Measurements from ENCODE around the gene CDH22. TPM values are rescaled to one million over a fixed set of nuclear protein-coding genes. Genes with fewer than 3 reads are reported as not detected.

The CDH22 gene
- total RNA-seq, 2 donors from 2014 or later = 0.22 to 0.77 TPM

GRCh38 chr20:46188866-46189541 is 119.3 kb downstream of the CDH22 start:
- Mint-ChIP-seq H3K9me3 (no peaks in the 10 kb centered on the region), H3K4me3 (no peak overlapping the region), H3K27me3 (ENCODE audit: insufficient read depth) (peaks cover 25% of the 10 kb centered on the region)

DNA sequence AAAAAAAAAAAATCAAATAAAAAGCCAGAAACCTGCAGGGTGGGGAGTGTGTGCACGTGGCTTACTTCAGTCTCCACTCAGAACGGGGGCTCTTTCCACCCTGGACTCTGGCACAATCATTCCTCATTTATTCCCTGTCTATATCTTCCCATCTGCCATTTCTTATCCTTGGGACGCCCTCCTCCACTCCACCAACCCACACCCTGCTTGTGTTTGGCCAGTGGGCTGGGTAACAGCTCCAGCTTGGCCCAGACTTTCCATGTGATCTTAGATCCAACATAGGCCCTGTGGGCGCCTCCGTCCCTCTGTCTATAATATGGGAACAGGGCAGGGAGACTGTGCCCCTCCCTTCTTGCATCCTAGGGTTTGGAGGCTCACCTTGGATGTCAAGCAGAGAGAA is 122.1 kb downstream of the CDH22 start:
- H3K9ac ChIP-seq (ENCODE audit: extremely low read depth, low read length, poor library complexity, severe bottlenecking) = no peak overlapping the region
- no peak overlapping the region for H3K27ac Mint-ChIP-seq
- no peaks in the 10 kb centered on the region for H3K4me1 ChIP-seq (ENCODE audit: control insufficient read depth, insufficient read depth, low read length)
- no peak for DNase-seq
- H3K27ac ChIP-seq (ENCODE audit: low read depth, low read length) = no peak overlapping the region
- H3K9me3 Mint-ChIP-seq = no peaks in the 10 kb centered on the region
- H3K9me3 ChIP-seq (ENCODE audit: control insufficient read depth, low read length) = no peaks in the 10 kb centered on the region
- H3K36me3 Mint-ChIP-seq (ENCODE audit: low read depth) = no peaks in the 10 kb centered on the region
- H3K36me3 ChIP-seq (ENCODE audit: control insufficient read depth, insufficient read depth, low read length) = no peaks in the 10 kb centered on the region
- TF ChIP-seq, protein P1, sequence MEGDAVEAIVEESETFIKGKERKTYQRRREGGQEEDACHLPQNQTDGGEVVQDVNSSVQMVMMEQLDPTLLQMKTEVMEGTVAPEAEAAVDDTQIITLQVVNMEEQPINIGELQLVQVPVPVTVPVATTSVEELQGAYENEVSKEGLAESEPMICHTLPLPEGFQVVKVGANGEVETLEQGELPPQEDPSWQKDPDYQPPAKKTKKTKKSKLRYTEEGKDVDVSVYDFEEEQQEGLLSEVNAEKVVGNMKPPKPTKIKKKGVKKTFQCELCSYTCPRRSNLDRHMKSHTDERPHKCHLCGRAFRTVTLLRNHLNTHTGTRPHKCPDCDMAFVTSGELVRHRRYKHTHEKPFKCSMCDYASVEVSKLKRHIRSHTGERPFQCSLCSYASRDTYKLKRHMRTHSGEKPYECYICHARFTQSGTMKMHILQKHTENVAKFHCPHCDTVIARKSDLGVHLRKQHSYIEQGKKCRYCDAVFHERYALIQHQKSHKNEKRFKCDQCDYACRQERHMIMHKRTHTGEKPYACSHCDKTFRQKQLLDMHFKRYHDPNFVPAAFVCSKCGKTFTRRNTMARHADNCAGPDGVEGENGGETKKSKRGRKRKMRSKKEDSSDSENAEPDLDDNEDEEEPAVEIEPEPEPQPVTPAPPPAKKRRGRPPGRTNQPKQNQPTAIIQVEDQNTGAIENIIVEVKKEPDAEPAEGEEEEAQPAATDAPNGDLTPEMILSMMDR (conservative IDR thresholded peaks at IDR 0.05) = no peak
- 80 to 91% methylated on average over 5 of the region's 5 CpGs for WGBS, 2 experiments (ENCODE audit: insufficient coverage in 1 of 2, insufficient read length in 1 of 2)
- peaks cover 25% of the 10 kb centered on the region for H3K27me3 Mint-ChIP-seq (ENCODE audit: insufficient read depth)
- H3K27me3 ChIP-seq (ENCODE audit: control insufficient read depth, insufficient read depth, low read length, poor library complexity, severe bottlenecking) = no peaks in the 10 kb centered on the region
- peaks cover 6% of the 10 kb centered on the region for H3K4me1 Mint-ChIP-seq
- no peak overlapping the region for H3K4me3 ChIP-seq (ENCODE audit: low read length)
- H3K4me3 Mint-ChIP-seq = no peak overlapping the region

More at GRCh38 chr20:46188866-46189541, 119.3 kb downstream of the CDH22 start:
- Histone ChIP-seq H3K4me1 (ENCODE audit: control insufficient read depth, insufficient read depth, low read length) (no peaks in the 10 kb centered on the region), H3K36me3 (ENCODE audit: control insufficient read depth, insufficient read depth, low read length) (no peaks in the 10 kb centered on the region), H3K9ac (ENCODE audit: extremely low read depth, low read length, poor library complexity, severe bottlenecking) (no peak overlapping the region), H3K27ac (ENCODE audit: low read depth, low read length) (peak overlapping the region; percentile 41), H3K4me3 (ENCODE audit: low read length) (no peak overlapping the region), H3K27me3 (ENCODE audit: control insufficient read depth, insufficient read depth, low read length, poor library complexity, severe bottlenecking) (no peaks in the 10 kb centered on the region), H3K9me3 (ENCODE audit: control insufficient read depth, low read length) (no peaks in the 10 kb centered on the region)
- no peak for DNase-seq
- Mint-ChIP-seq H3K27ac (no peak overlapping the region), H3K4me1 (peaks cover 6% of the 10 kb centered on the region), H3K36me3 (ENCODE audit: low read depth) (no peaks in the 10 kb centered on the region)
- TF ChIP-seq, protein P1 (conservative IDR thresholded peaks at IDR 0.05) = no peak
- 76 to 78% methylated on average over 17 to 18 of the region's 18 CpGs for WGBS, 2 experiments (ENCODE audit: insufficient coverage in 1 of 2, insufficient read length in 1 of 2)

GRCh38 chr20:46185353-46185752 is 122.9 kb downstream of the CDH22 start:
- no peaks in the 10 kb centered on the region for H3K36me3 Mint-ChIP-seq (ENCODE audit: low read depth)
- Histone ChIP-seq H3K9ac (ENCODE audit: extremely low read depth, low read length, poor library complexity, severe bottlenecking) (no peak overlapping the region), H3K27ac (ENCODE audit: low read depth, low read length) (no peak overlapping the region), H3K4me1 (ENCODE audit: control insufficient read depth, insufficient read depth, low read length) (no peaks in the 10 kb centered on the region), H3K4me3 (ENCODE audit: low read length) (no peak overlapping the region), H3K27me3 (ENCODE audit: control insufficient read depth, insufficient read depth, low read length, poor library complexity, severe bottlenecking) (no peaks in the 10 kb centered on the region), H3K36me3 (ENCODE audit: control insufficient read depth, insufficient read depth, low read length) (no peaks in the 10 kb centered on the region), H3K9me3 (ENCODE audit: control insufficient read depth, low read length) (no peaks in the 10 kb centered on the region)
- TF ChIP-seq, protein P1 (conservative IDR thresholded peaks at IDR 0.05) = no peak
- WGBS, 2 experiments (ENCODE audit: insufficient coverage in 1 of 2, insufficient read length in 1 of 2) = 86% methylated on average over 3 of the region's 3 CpGs; no CpG with 5 or more reads in 1 of the 2 experiments
- H3K4me3 Mint-ChIP-seq = no peak overlapping the region
- H3K27ac Mint-ChIP-seq = no peak overlapping the region
- DNase-seq = no peak
- H3K9me3 Mint-ChIP-seq = no peaks in the 10 kb centered on the region
- H3K4me1 Mint-ChIP-seq = peaks cover 6% of the 10 kb centered on the region
- peaks cover 26% of the 10 kb centered on the region for H3K27me3 Mint-ChIP-seq (ENCODE audit: insufficient read depth)
